AG10803 (cell line): ENCODE data around the gene CA4.

Experiments
- DNase-seq: peaks from one replicate; pipeline ENCODE4 v3.0.0; 2010; ENCODE audit warnings: low read depth
- H3K4me3 ChIP-seq: 2 replicates; pipeline ENCODE4 v1.5.1; 2011; ENCODE audit warnings: mild to moderate bottlenecking, low read length, control low read depth
- CTCF ChIP-seq: conservative IDR thresholded peaks from 2 replicates; pipeline ENCODE4 v1.5.1; 2011; ENCODE audit warnings: mild to moderate bottlenecking, low read length, control low read depth, inconsistent platforms

CA4 gene

GRCh38 chr17:60155427-60155814 lies 5.6 kb downstream of the CA4 start:
- TF ChIP-seq CTCF, result no peak
- DNase-seq, result no peak
- no peak overlapping the region for H3K4me3 ChIP-seq

GRCh38 chr17:60155815-60156214 lies 6.0 kb downstream of the CA4 start:
- no peak for DNase-seq
- no peak overlapping the region for H3K4me3 ChIP-seq
- no peak for TF ChIP-seq CTCF

GRCh38 chr17:60156746-60157145 lies 7.0 kb downstream of the CA4 start:
- DNase-seq, result no peak
- no peak for TF ChIP-seq CTCF
- H3K4me3 ChIP-seq, result no peak overlapping the region

- no peak for DNase-seq
- no peak for TF ChIP-seq CTCF
- no peak overlapping the region for H3K4me3 ChIP-seq
Measured at GRCh38 chr17:60157487-60158040, 7.8 kb downstream of the CA4 start.

GRCh38 chr17:60158751-60159478 lies 9.1 kb downstream of the CA4 start:
- H3K4me3 ChIP-seq, result no peak overlapping the region
- no peak for DNase-seq
- no peak for TF ChIP-seq CTCF

GRCh38 chr17:60159479-60159866 lies 9.7 kb downstream of the CA4 start:
- no peak overlapping the region for H3K4me3 ChIP-seq
- DNase-seq, result no peak
- TF ChIP-seq CTCF, result no peak

GRCh38 chr17:60160829-60161501 lies 11.2 kb downstream of the CA4 start:
- no peak for DNase-seq
- no peak for TF ChIP-seq CTCF
- no peak overlapping the region for H3K4me3 ChIP-seq
